Thymus (tissue), 11 donors: ENCODE results near the gene CCR7. TPM values are rescaled to one million over a fixed set of nuclear protein-coding genes. Genes with fewer than 3 reads are reported as not detected.

ENCODE experiments used
- DNase-seq, 9 donors: peaks; one replicate each; pipeline ENCODE4 v3.0.0-alpha.2; 2013; ENCODE audit warnings: low spot score in 9 of 9, low read depth in 6 of 9, missing footprints in 1 of 9
- H3K27ac ChIP-seq, 2 donors: one replicate each; pipeline ENCODE4 v1.5.1; 2013; ENCODE audit warnings: control low read depth in 1 of 2, low read depth in 1 of 2, low read length in 1 of 2, mild to moderate bottlenecking in 1 of 2, moderate library complexity in 1 of 2
- H3K27me3 ChIP-seq, 2 donors: one replicate each; pipeline ENCODE4 v1.5.1; 2013; ENCODE audit warnings: low read length in 1 of 2; ENCODE audit not compliant: control insufficient read depth in 2 of 2, insufficient read depth in 1 of 2
- H3K36me3 ChIP-seq, 2 donors: one replicate each; pipeline ENCODE4 v1.5.1; 2013; ENCODE audit warnings: low read length in 1 of 2, mild to moderate bottlenecking in 1 of 2, moderate library complexity in 1 of 2; ENCODE audit not compliant: control insufficient read depth in 2 of 2, insufficient read depth in 2 of 2
- H3K4me1 ChIP-seq, 2 donors: one replicate each; pipeline ENCODE4 v1.5.1; 2013; ENCODE audit warnings: low read length in 2 of 2; ENCODE audit not compliant: control insufficient read depth in 2 of 2, insufficient read depth in 2 of 2
- H3K4me3 ChIP-seq, 2 donors: one replicate each; pipeline ENCODE4 v1.5.1; 2013; ENCODE audit warnings: low read length in 2 of 2, control low read depth in 1 of 2, mild to moderate bottlenecking in 1 of 2
- H3K9me3 ChIP-seq, 2 donors: one replicate each; pipeline ENCODE4 v1.5.1; 2013; ENCODE audit warnings: low read length in 1 of 2, mild to moderate bottlenecking in 1 of 2; ENCODE audit not compliant: control insufficient read depth in 2 of 2, insufficient read depth in 1 of 2
- WGBS: extraction: QIAGEN DNeasy Blood & Tissue Kit; methylation state at CpG from one replicate; pipeline ENCODE4 v1.1.7; 2013; 5-methylcytosine and 5-hydroxymethylcytosine counted together
- polyA plus RNA-seq: library from polyadenylated mRNA; stranded (reverse); fragments of 200-250 nt; gene quantifications from one replicate; pipeline ENCODE4 v1.2.3, GENCODE V29; 2013
- total RNA-seq: library from RNA; stranded (reverse); fragments of 120-200 nt; gene quantifications from one replicate; pipeline ENCODE4 v1.2.4, GENCODE V29; 2013
- donor health status: healthy.

The CCR7 gene
- total and polyA plus RNA-seq, 2 donors: 60.3 to 102 TPM

- WGBS: 27% methylated on average over 2 of the region's 2 CpGs
- peak overlapping the region; percentile 48 to 56 for H3K4me3 ChIP-seq
- H3K36me3 ChIP-seq: no peaks in the 10 kb centered on the region
- no peaks in the 10 kb centered on the region for H3K27me3 ChIP-seq
- no peaks in the 10 kb centered on the region for H3K9me3 ChIP-seq
- peak overlapping the region; percentile 27 to 68 for H3K27ac ChIP-seq
- H3K4me1 ChIP-seq: peaks cover 15 to 45% of the 10 kb centered on the region in 2 donors
- DNase-seq: no peak
Measured at GRCh38 chr17:40565769-40566409, 617 bp upstream of the CCR7 start.

- Histone ChIP-seq H3K27ac (peak overlapping the region; percentile 72 to 85), H3K4me3 (peak overlapping the region; percentile 48 to 56)
Measured at GRCh38 chr17:40564195-40564882, 933 bp downstream of the CCR7 start.

GRCh38 chr17:40563220-40564052, 1.8 kb downstream of the CCR7 start:
- peak in 1 of 9 donors; percentile 19 for DNase-seq
- H3K4me1 ChIP-seq: peaks cover 25 to 65% of the 10 kb centered on the region in 2 donors
- H3K36me3 ChIP-seq: peaks cover 0 to 5% of the 10 kb centered on the region in 2 donors
- peak overlapping the region; percentile 48 to 56 for H3K4me3 ChIP-seq
- 81% methylated on average over 13 of the region's 13 CpGs for WGBS
- H3K27ac ChIP-seq: peak overlapping the region; percentile 61 to 72
- H3K27me3 ChIP-seq: no peaks in the 10 kb centered on the region
- no peaks in the 10 kb centered on the region for H3K9me3 ChIP-seq

More at GRCh38 chr17:40564195-40564882, 933 bp downstream of the CCR7 start:
- WGBS: 83% methylated on average over 13 of the region's 13 CpGs
- Histone ChIP-seq H3K4me1 (peaks cover 25 to 61% of the 10 kb centered on the region in 2 donors), H3K27me3 (no peaks in the 10 kb centered on the region), H3K9me3 (no peaks in the 10 kb centered on the region), H3K36me3 (no peaks in the 10 kb centered on the region)
- DNase-seq: no peak

- H3K27me3 ChIP-seq: no peaks in the 10 kb centered on the region
- H3K27ac ChIP-seq: peak overlapping the region in 1 of 2 donors; percentile 72
- no peak for DNase-seq
- no peaks in the 10 kb centered on the region for H3K9me3 ChIP-seq
- peaks cover 0 to 11% of the 10 kb centered on the region in 2 donors for H3K36me3 ChIP-seq
- WGBS: 96% methylated on average over 1 of the region's 1 CpG
- H3K4me3 ChIP-seq: peak overlapping the region; percentile 48 to 56
- peaks cover 30 to 71% of the 10 kb centered on the region in 2 donors for H3K4me1 ChIP-seq
Measured at GRCh38 chr17:40562838-40563219, 2.4 kb downstream of the CCR7 start.

GRCh38 chr17:40561871-40562611, 3.2 kb downstream of the CCR7 start:
- Histone ChIP-seq H3K4me1 (peaks cover 38 to 79% of the 10 kb centered on the region in 2 donors), H3K27me3 (no peaks in the 10 kb centered on the region), H3K9me3 (no peaks in the 10 kb centered on the region), H3K4me3 (peak overlapping the region; percentile 28 to 56), H3K36me3 (peaks cover 0 to 15% of the 10 kb centered on the region in 2 donors), H3K27ac (peak overlapping the region; percentile 34 to 72)
- WGBS: 86% methylated on average over 8 of the region's 8 CpGs
- DNase-seq: peak in 1 of 9 donors; percentile 55

- DNase-seq: peak in 1 of 9 donors; percentile 7
- Histone ChIP-seq H3K36me3 (peaks cover 0 to 15% of the 10 kb centered on the region in 2 donors), H3K4me3 (peak overlapping the region; percentile 28 to 56), H3K27me3 (no peaks in the 10 kb centered on the region), H3K9me3 (no peaks in the 10 kb centered on the region), H3K4me1 (peaks cover 45 to 86% of the 10 kb centered on the region in 2 donors), H3K27ac (peak overlapping the region; percentile 72 to 94)
- 91% methylated on average over 3 of the region's 3 CpGs for WGBS
Measured at GRCh38 chr17:40561294-40561870, 3.9 kb downstream of the CCR7 start.

- H3K36me3 ChIP-seq: peaks cover 0 to 15% of the 10 kb centered on the region in 2 donors
- 45% methylated on average over 24 of the region's 24 CpGs for WGBS
- H3K9me3 ChIP-seq: no peaks in the 10 kb centered on the region
- DNase-seq: peak in 1 of 9 donors; percentile 77
- H3K27ac ChIP-seq: peak overlapping the region; percentile 72 to 94
- no peaks in the 10 kb centered on the region for H3K27me3 ChIP-seq
- H3K4me1 ChIP-seq: peaks cover 42 to 89% of the 10 kb centered on the region in 2 donors
- H3K4me3 ChIP-seq: peak overlapping the region; percentile 28 to 56
Measured at GRCh38 chr17:40560592-40561293, 4.5 kb downstream of the CCR7 start.
